HepG2 (cell line): Measurements from ENCODE around the gene SIRT7. TPM values are rescaled to one million over a fixed set of nuclear protein-coding genes. Genes with fewer than 3 reads are reported as not detected.

Experiments
- AGO2 ChIP-seq: fragments of 200-400 bp; formaldehyde crosslinking; optimal IDR thresholded peaks from 2 replicates; pipeline ENCODE3; 2017; ENCODE audit warnings: mild to moderate bottlenecking, low read depth, low read length, moderate library complexity
- ATF7 ChIP-seq, 2 experiments: fragments of 450-650 bp in 1 of 2; sonication (generic) in 1 of 2; formaldehyde crosslinking in 1 of 2; IDR thresholded peaks; 2 replicates each; pipeline versions ENCODE4 v1.4.0 to v1.6.1; 2016 to 2020; ENCODE audit warnings: antibody characterized with exemption in 1 of 2, mild to moderate bottlenecking in 1 of 2, missing genetic modification reagents in 1 of 2
- ELF1 ChIP-seq: sonication (generic); formaldehyde crosslinking; IDR thresholded peaks from 2 replicates; pipeline ENCODE4 v1.4.0; 2020; ENCODE audit warnings: missing genetic modification reagents
- EP300 ChIP-seq, 3 experiments: sonication (generic) in 1 of 3; formaldehyde crosslinking in 1 of 3; IDR thresholded peaks; 2 replicates each; pipeline versions ENCODE4 v1.5.1 to v1.6.1; 2011 to 2020; ENCODE audit warnings: low read depth in 2 of 3, low read length in 2 of 3, borderline replicate concordance in 1 of 3, improper control_type of control experiment in 1 of 3, mild to moderate bottlenecking in 1 of 3, missing genetic modification reagents in 1 of 3, moderate library complexity in 1 of 3
- FOXJ3 ChIP-seq: sonication (generic); formaldehyde crosslinking; IDR thresholded peaks from 2 replicates; pipeline ENCODE4 v1.4.0; 2020; ENCODE audit warnings: missing genetic modification reagents, mild to moderate bottlenecking, borderline replicate concordance
- HNRNPLL ChIP-seq: fragments of 200-400 bp; formaldehyde crosslinking; IDR thresholded peaks from 2 replicates; pipeline ENCODE4 v1.6.1; 2017; ENCODE audit warnings: mild to moderate bottlenecking, low read depth, low read length; ENCODE audit not compliant: poor library complexity, severe bottlenecking
- ISL2 ChIP-seq: sonication (generic); formaldehyde crosslinking; IDR thresholded peaks from 2 replicates; pipeline ENCODE4 v1.5.0; 2020; ENCODE audit warnings: missing genetic modification reagents
- KDM5B ChIP-seq: sonication (generic); formaldehyde crosslinking; IDR thresholded peaks from 2 replicates; pipeline ENCODE4 v1.4.0; 2020; ENCODE audit warnings: missing genetic modification reagents, mild to moderate bottlenecking, borderline replicate concordance
- MAFG ChIP-seq: sonication (generic); formaldehyde crosslinking; IDR thresholded peaks from 2 replicates; pipeline ENCODE4 v1.5.1; 2020; ENCODE audit warnings: mild to moderate bottlenecking, missing genetic modification reagents
- MAZ ChIP-seq, 2 experiments: sonication (generic) in 1 of 2; formaldehyde crosslinking in 1 of 2; IDR thresholded peaks; 2 replicates each; pipeline versions ENCODE4 v1.5.0 to v1.6.1; 2012 to 2020; ENCODE audit warnings: low read depth in 2 of 2, mild to moderate bottlenecking in 2 of 2, borderline replicate concordance in 1 of 2, improper control_type of control experiment in 1 of 2, low read length in 1 of 2, missing genetic modification reagents in 1 of 2, moderate library complexity in 1 of 2
- MXI1 ChIP-seq: IDR thresholded peaks from 3 replicates; pipeline ENCODE4 v1.6.1; 2012; ENCODE audit warnings: low read depth, low read length, inconsistent platforms, borderline replicate concordance
- NFYC ChIP-seq: IDR thresholded peaks from 2 replicates; pipeline ENCODE4 v1.6.1; 2016; ENCODE audit warnings: missing genetic modification reagents, missing compliant biosample characterization
- POLR2AphosphoS2 ChIP-seq: IDR thresholded peaks from 2 replicates; pipeline ENCODE4 v1.6.1; 2011; ENCODE audit warnings: low read depth, low read length, improper control_type of control experiment
- ZFP41 ChIP-seq: sonication (generic); formaldehyde crosslinking; IDR thresholded peaks from 2 replicates; pipeline ENCODE4 v1.4.0; 2020; ENCODE audit warnings: mild to moderate bottlenecking, missing genetic modification reagents, borderline replicate concordance
- ZKSCAN8 ChIP-seq: IDR thresholded peaks from 2 replicates; pipeline ENCODE4 v1.6.1; 2016; ENCODE audit warnings: borderline replicate concordance, missing genetic modification reagents, missing compliant biosample characterization
- ZNF296 ChIP-seq: sonication (generic); formaldehyde crosslinking; conservative IDR thresholded peaks from 2 replicates; pipeline ENCODE4 v1.5.0; 2020; ENCODE audit warnings: mild to moderate bottlenecking, missing genetic modification reagents
- ZNF343 ChIP-seq: sonication (generic); formaldehyde crosslinking; IDR thresholded peaks from 2 replicates; pipeline ENCODE4 v1.4.0; 2020; ENCODE audit warnings: mild to moderate bottlenecking, missing genetic modification reagents
- ZNF430 ChIP-seq: sonication (generic); formaldehyde crosslinking; IDR thresholded peaks from 2 replicates; pipeline ENCODE4 v1.9.0; 2021; ENCODE audit warnings: mild to moderate bottlenecking, missing genetic modification reagents
- polyA plus RNA-seq, 8 experiments: library from polyadenylated mRNA; depleted of rRNA in 3 of 8; stranded (reverse) in 7 of 8; unstranded in 1 of 8; fragments of >200 nt; fragmentation: Illumina TruSeq in 4 of 8; extraction: Trizol in 4 of 8; gene quantifications; 2 replicates each; pipeline versions ENCODE4 v1.2.1 to v1.2.3, GENCODE V29; 2011 to 2016; ENCODE audit warnings: low read depth in 4 of 8, missing spikeins in 1 of 8, mixed read lengths in 1 of 8; ENCODE audit not compliant: insufficient read depth in 1 of 8
- total RNA-seq, 5 experiments: library from RNA; depleted of rRNA; stranded (reverse); fragments of >200 nt; fragmentation: Illumina TruSeq; extraction: Trizol; gene quantifications; 2 replicates each; pipeline ENCODE4 v1.2.3, GENCODE V29; 2016; ENCODE audit warnings: low read depth in 1 of 5
- TF ChIP-seq, protein P1 (sequence below): sonication (generic); formaldehyde crosslinking; IDR thresholded peaks from 2 replicates; pipeline ENCODE4 v1.8.0; 2022; ENCODE audit warnings: low read depth, missing genetic modification reagents
- TF ChIP-seq, protein P2 (sequence below): sonication (generic); formaldehyde crosslinking; IDR thresholded peaks from 2 replicates; pipeline ENCODE4 v1.4.0; 2020; ENCODE audit warnings: missing genetic modification reagents, borderline replicate concordance
- TF ChIP-seq, protein P3 (sequence below): IDR thresholded peaks from 2 replicates; pipeline ENCODE4 v1.6.1; 2016; ENCODE audit warnings: missing compliant biosample characterization, missing genetic modification reagents, borderline replicate concordance
- TF ChIP-seq, protein P4 (sequence below): sonication (generic); formaldehyde crosslinking; IDR thresholded peaks from 2 replicates; pipeline ENCODE4 v1.4.0; 2020; ENCODE audit warnings: low read depth, mild to moderate bottlenecking, missing genetic modification reagents

SIRT7 gene
- total and polyA plus RNA-seq, 2 of the 13 experiments (the other 11 are each of a cell fraction or from before 2014, with no cell fraction given), result 8.3 to 24.8 TPM

DNA sequence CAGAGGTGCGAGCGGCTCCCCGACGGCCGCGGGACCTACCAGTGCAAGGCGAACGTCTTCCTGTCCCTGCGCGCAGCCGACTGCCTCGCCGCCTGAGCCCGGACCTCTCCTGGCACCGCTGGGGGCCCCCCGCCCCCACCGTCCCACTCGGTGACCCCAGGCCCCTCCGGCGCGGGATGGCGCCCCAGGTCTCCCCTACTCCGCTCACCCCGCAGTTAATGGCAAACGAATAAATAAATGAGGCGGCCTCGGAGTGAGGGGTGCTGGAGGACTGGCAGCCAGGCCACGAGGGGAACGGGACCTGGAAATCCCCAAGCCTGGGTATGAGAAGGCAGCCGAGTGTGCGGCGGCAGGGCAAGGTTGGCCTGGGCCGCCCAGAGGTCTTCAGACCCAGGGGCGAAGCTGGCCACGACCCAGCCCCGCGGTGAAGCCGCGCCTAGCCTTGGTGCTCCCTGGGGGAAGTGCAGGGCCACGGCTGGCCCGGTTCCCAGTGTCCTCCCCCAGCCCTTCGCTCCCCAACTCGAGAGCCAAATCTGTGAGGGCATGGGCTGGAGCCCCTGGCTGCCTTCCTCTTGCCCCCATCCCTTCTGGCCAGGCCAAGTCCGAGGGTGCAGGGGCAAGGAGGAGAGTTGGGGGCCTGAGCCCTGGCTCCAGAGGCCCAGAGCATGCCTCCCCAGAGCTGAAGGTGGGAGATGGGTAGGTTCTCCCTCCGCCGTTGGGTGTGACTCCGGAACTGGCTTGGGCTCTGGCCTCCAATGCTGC is 15.1 kb downstream of the SIRT7 start (continued):
- no peak for TF ChIP-seq MAZ (IDR thresholded peaks at IDR 0.05; ENCODE audit: borderline replicate concordance, low read depth, low read length)
- peak; percentile 42; the same call in 1 of the 2 replicates for TF ChIP-seq MAZ (CRISPR knock-in tag; IDR thresholded peaks at IDR 0.05; ENCODE audit: low read depth)
- TF ChIP-seq FOXJ3 (CRISPR knock-in tag), result no peak
- TF ChIP-seq, protein P1, sequence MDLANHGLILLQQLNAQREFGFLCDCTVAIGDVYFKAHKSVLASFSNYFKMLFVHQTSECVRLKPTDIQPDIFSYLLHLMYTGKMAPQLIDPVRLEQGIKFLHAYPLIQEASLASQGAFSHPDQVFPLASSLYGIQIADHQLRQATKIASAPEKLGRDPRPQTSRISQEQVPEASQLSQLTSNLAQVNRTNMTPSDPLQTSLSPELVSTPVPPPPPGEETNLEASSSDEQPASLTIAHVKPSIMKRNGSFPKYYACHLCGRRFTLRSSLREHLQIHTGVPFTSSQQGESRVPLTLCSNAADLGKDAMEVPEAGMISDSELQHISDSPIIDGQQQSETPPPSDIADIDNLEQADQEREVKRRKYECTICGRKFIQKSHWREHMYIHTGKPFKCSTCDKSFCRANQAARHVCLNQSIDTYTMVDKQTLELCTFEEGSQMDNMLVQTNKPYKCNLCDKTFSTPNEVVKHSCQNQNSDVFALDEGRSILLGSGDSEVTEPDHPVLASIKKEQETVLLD (CRISPR knock-in tag), result no peak
- peak; percentile 54; the same call in 1 of the 2 replicates for TF ChIP-seq ZNF430 (CRISPR knock-in tag)
- TF ChIP-seq EP300 (IDR thresholded peaks at IDR 0.05; ENCODE audit: low read depth in 2 of 2, low read length in 2 of 2), result no peak
- TF ChIP-seq EP300 (CRISPR knock-in tag; IDR thresholded peaks at IDR 0.05; ENCODE audit: borderline replicate concordance), result 0 out of 2 replicates have a peak, but pooled peaks have one; percentile 29
- no peak for TF ChIP-seq MAFG (CRISPR knock-in tag)
- no peak for TF ChIP-seq ELF1
- TF ChIP-seq HNRNPLL, result peak; percentile 15
- no peak; the same call in 1 of the 2 replicates for TF ChIP-seq KDM5B (CRISPR knock-in tag)
- TF ChIP-seq ISL2, result no peak; the same call in none of the 2 replicates
- TF ChIP-seq ZNF296 (CRISPR knock-in tag), result no peak; the same call in 1 of the 2 replicates
- TF ChIP-seq, protein P2, sequence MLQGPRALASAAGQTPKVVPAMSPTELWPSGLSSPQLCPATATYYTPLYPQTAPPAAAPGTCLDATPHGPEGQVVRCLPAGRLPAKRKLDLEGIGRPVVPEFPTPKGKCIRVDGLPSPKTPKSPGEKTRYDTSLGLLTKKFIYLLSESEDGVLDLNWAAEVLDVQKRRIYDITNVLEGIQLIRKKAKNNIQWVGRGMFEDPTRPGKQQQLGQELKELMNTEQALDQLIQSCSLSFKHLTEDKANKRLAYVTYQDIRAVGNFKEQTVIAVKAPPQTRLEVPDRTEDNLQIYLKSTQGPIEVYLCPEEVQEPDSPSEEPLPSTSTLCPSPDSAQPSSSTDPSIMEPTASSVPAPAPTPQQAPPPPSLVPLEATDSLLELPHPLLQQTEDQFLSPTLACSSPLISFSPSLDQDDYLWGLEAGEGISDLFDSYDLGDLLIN, result no peak; the same call in 1 of the 2 replicates
- TF ChIP-seq MXI1, result no peak
- no peak for TF ChIP-seq ATF7 (IDR thresholded peaks at IDR 0.05)
- peak; percentile 5; the same call in 1 of the 2 replicates for TF ChIP-seq ATF7 (CRISPR knock-in tag; IDR thresholded peaks at IDR 0.05)
- TF ChIP-seq ZNF343 (CRISPR knock-in tag), result peak; percentile 36; the same call in 1 of the 2 replicates
- no peak for TF ChIP-seq ZKSCAN8 (CRISPR knock-in tag)
- no peak for TF ChIP-seq NFYC (CRISPR knock-in tag)
- TF ChIP-seq ZFP41, result no peak
- TF ChIP-seq, protein P3, sequence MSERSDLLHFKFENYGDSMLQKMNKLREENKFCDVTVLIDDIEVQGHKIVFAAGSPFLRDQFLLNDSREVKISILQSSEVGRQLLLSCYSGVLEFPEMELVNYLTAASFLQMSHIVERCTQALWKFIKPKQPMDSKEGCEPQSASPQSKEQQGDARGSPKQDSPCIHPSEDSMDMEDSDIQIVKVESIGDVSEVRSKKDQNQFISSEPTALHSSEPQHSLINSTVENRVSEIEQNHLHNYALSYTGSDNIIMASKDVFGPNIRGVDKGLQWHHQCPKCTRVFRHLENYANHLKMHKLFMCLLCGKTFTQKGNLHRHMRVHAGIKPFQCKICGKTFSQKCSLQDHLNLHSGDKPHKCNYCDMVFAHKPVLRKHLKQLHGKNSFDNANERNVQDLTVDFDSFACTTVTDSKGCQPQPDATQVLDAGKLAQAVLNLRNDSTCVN, result no peak
- TF ChIP-seq, protein P4, sequence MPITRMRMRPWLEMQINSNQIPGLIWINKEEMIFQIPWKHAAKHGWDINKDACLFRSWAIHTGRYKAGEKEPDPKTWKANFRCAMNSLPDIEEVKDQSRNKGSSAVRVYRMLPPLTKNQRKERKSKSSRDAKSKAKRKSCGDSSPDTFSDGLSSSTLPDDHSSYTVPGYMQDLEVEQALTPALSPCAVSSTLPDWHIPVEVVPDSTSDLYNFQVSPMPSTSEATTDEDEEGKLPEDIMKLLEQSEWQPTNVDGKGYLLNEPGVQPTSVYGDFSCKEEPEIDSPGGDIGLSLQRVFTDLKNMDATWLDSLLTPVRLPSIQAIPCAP (CRISPR knock-in tag), result peak; percentile 20; the same call in 1 of the 2 replicates
- 0 out of 2 replicates have a peak, but pooled peaks have one; percentile 23 for TF ChIP-seq POLR2AphosphoS2
- peak; percentile 95 for TF ChIP-seq AGO2
